HUDEP-2 (cell line): ENCODE measurements around the gene PMF1.
A peak's percentile ranks its signal among the peaks of the same experiment; 100 is the strongest.

Source experiments
- DNase-seq, 76 experiments: peaks; one replicate each; lab custom pipeline; 2025; ENCODE audit not compliant: unreplicated experiment in 76 of 76; lab: John Stamatoyannopoulos, UW

The PMF1 gene

DNA sequence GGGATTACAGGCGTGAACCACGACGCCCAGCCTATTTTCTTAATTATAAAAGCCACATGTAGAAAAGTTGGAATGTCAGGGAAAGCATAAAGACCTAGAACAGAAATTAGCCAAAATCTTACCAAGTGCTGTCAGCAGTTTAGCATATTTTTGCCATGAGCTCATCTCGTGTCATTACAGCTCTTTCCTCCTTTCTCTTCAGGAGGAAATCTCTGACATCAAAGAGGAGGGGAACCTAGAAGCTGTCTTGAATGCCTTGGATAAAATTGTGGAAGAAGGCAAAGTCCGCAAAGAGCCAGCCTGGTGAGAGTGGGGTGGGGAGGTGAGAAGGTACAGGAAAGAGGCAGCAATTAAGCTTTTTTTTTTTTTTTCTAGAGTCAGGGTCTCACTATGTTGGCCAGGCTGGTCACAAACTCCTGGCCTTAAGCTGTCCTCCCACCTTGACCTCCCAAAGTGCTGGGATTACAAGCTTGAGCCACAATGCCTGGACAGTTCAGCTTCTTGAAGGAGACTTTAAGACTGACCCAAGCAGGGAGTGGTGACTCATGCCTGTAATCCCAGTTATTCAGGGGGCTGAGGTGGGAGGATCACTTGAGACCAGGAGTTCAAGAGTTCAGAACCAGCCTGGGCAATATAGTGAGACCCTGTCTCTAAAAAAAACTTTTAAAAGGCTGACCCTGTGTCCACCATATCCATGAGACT, 20.8 kb downstream of the PMF1 start:
- no peak for DNase-seq

DNA sequence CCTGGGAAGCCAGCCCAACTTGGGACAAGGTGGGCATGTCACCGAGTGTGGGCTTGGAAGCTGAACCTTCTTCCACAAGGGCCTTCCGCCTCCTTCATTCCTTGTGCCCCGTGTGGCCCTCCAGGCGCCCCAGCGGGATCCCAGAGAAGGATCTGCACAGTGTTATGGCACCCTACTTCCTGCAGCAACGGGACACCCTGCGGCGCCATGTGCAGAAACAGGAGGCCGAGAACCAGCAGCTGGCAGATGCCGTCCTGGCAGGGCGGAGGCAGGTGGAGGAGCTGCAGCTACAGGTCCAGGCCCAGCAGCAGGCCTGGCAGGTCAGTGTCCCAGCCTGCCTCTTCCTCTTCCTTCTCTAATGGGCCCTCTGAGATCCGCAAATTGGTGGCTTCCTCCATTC, 23.4 kb downstream of the PMF1 start:
- no peak for DNase-seq

DNA sequence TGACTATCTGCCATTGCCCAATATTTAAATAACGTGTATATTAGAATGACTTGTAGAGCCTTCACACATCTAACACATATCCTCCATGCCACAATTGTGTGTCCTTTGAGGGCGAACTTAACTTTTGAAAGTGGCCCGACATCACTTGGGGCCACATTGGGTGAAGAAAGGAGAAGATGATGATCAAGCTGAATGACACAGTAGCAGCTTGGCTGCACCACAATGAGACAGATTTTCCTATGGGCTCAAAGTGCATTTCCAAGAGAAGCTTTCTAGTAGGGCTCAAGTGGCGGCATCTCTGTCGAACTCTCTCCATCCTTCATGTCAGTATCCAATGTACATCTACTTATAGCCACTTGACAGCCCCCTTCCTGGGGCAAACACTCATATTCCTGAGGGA, 25.4 kb downstream of the PMF1 start:
- DNase-seq: no peak

DNA sequence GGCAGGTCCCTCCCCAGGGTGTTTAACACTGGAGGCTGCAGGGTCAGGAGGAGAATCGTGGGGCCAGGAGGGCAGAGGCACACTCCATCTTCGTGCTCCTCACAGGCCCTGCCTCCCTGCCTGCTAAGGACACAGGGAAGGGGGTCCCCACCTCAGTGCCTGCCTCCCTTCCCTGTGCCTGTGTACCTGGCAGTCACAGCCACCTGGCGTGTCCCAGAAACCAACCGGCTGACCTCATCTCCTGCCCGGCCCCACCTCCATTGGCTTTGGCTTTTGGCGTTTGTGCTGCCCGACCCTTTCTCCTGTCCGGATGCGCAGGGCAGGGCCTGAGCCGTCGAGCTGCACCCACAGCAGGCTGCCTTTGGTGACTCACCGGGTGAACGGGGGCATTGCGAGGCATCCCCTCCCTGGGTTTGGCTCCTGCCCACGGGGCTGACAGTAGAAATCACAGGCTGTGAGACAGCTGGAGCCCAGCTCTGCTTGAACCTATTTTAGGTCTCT, 28.6 kb downstream of the PMF1 start:
- DNase-seq: no peak

DNA sequence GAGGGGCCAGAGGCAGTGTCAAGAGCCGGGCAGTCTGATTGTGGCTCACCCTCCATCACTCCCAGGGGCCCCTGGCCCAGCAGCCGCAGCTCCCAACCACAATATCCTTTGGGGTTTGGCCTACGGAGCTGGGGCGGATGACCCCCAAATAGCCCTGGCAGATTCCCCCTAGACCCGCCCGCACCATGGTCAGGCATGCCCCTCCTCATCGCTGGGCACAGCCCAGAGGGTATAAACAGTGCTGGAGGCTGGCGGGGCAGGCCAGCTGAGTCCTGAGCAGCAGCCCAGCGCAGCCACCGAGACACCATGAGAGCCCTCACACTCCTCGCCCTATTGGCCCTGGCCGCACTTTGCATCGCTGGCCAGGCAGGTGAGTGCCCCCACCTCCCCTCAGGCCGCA, 29.1 kb downstream of the PMF1 start, which contains the start of gene BGLAP:
Gene BGLAP (plus strand): TSS at position 259 of the 400 bp plus-strand sequence. CDS start 48 bp downstream, at position 307.
- no peak for DNase-seq

DNA sequence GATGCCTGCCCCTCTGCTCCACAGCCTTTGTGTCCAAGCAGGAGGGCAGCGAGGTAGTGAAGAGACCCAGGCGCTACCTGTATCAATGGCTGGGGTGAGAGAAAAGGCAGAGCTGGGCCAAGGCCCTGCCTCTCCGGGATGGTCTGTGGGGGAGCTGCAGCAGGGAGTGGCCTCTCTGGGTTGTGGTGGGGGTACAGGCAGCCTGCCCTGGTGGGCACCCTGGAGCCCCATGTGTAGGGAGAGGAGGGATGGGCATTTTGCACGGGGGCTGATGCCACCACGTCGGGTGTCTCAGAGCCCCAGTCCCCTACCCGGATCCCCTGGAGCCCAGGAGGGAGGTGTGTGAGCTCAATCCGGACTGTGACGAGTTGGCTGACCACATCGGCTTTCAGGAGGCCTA, 29.9 kb downstream of the PMF1 start:
- no peak for DNase-seq

DNA sequence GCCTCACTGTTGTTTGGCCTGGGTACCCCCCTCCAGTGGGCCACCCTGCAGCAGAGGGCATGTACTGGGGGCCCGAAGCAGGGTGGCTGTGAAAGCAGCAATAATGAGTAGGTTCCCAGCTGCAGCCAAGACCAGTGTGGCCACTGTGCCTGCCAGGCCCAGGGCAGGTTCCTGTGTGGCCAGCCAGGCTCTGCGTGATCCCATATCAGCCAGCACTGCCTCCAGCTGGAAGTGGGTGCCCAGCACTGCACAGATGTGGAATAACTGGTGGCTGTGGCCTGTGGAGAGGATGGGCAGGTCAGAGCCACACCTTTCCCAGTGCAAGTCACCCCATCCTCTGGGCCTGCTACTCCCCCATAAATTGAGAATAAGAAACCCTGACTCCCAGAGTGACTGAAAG, 31.3 kb downstream of the PMF1 start:
- DNase-seq: no peak

DNA sequence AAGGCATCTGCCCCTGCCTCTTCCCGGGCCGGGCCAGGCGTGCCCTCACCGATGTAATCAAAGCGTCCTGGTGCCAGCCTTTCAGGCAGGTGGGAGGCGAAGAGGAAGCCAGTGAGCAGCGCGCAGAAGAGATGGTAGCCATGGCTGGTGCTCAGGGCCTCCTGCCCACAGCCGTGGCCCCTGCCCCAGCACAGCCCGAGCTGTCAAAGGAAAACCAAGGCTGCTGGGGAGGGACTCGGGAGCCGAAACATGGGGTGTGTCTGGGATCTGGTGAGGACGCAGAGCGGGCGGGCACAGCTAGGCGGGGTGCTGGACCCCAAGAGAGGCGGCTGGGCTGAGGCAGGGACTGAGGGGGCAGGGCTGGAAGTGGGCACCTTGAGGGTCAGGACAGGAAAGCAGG, 31.9 kb downstream of the PMF1 start:
- no peak for DNase-seq

DNA sequence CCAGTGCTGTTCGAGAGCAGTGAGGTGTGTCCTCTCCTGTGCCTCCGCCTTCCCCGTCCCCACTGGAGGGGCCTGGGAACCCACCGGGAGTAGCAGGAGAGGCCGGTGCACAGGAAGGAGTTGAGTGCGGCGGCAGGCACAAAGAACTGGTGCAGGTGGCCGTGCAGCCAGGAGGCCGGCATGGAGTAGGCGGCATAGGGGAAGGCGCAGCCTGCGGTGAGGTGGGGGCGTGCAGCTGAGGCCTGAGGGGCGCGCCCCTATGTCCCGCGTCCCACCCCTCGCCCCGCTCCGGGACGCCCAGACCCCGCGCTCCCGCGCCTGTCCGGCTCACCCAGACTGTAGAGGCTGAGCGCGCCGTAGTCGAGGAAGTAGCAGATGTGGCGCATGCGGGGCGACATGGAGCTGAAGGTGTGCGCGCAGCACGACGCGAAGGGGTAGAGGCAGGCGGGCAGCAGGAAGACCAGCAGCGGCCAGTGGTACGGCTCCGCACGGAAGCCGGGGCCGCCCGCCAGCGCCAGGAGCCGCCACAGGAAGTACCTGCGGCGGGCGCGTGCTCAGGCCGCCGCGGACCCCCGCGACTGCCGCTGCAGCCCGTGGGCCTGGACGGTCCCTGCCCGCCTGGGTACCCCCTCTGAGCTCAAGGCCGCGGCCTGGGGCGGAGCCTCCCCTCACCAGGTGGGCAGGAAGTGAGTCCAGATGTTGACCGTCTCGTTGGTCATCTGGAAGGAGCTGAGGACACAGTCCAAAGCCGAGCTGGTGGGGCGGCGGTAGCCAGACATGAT, 32.8 kb downstream of the PMF1 start:
- DNase-seq: no peak

DNA sequence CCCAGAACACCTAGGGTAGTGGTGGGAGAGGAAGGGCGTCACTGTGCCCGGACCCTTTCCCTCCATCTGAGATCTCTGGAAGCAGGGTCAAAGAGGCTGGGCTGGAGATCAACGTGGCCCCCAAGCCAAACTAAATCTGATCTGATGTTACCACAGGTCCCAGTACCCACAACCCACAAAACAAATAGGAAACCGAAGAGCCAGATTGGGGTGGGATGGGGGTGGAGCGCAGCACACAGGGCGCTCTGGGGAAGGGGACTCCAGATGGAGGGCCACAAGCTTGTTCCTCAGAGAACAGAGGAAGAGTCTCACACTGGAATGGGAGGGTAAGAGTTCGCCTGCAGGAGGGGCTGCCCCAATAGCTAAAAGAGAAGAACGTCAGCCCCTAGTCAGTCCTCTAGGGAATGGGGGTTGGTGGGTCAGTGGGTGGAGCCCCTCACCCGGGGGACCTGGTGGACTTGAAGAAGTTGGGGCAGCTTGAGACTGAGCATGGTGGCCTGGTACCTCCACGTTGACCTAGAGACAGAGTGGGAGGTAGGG, 33.5 kb downstream of the PMF1 start:
- DNase-seq: no peak

DNA sequence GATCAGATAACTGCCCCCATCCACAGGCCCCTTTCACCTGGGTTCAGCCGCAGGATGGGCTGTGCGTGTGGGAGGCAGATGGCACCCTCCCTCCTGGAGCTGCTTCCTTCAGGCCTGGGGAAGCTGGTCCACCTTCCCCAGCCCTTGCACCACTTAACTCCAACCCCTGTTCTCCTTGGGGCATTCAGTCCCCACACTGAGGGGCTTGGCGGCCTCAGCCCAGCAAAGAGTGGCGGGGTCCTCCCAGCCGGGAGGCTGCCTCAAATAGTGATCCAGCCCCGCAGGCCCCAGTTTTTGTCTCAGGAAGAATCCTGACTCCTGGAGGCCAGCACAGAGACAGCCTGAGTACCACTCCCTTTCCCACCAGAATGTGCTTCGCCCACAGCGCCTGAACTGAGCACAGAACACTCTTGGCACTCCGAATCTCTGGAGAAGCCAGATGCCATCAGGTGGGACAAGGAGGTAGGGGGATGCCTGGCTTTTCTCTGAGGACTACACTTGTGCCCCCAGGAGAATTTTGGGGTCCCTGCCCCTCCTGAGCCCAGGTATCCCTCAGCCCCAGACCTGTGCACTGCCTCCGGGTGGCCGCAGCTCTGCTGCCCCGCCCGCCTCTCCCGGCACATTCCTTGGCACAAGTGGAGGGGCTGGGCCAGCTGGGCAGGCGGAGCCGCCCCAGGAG, 34.1 kb downstream of the PMF1 start:
- peak in 7 of 76 experiments; percentile 8 to 34 (median 15) for DNase-seq

DNA sequence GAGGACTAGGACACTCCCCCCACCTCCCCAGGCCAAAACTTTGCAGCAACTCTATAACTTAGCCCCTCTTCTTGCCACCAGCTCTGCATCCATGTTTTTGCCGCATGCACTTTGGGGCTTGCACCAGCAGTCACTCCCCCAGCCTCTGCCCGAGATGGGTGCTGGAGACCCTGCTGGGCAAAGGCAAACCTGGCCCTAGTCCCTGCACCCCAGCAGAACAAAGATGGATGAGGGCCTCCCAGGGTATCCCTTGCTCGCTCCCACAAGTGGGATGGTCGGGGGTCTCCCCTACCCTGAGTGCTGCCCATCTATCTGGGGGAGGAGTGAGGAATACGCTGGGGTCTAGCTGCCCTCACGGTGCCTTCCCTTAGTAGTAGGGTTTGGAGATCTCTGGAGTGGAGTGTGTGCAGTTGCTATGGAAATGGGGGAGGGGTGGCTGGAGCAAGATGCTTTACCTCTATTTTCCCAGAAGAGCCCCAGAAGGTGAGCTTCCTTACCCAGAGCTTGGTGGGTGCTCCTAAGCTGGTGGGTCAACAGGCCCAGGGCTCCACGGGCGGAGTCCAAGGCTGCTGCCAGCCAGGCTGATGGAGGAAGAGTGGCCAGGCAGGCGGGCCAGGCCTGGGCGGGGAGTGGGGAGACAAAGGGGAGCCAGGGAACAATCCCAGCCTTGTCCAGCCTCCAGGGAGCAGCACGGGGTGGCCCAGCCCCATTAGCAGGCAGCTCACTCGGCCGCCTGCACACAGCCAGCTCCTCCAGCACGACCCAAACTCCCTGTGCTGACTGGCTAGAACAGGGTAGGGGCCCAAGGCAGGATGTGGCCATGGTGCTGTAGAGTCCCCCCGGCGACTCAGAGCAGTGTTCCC, 34.9 kb downstream of the PMF1 start, which contains the start of gene PAQR6:
Gene PAQR6 (minus strand): TSS at position 597 of the 863 bp plus-strand sequence. CDS start 1,325 bp downstream, outside the sequence.
- peak in 1 of 76 experiments; percentile 9 for DNase-seq

DNA sequence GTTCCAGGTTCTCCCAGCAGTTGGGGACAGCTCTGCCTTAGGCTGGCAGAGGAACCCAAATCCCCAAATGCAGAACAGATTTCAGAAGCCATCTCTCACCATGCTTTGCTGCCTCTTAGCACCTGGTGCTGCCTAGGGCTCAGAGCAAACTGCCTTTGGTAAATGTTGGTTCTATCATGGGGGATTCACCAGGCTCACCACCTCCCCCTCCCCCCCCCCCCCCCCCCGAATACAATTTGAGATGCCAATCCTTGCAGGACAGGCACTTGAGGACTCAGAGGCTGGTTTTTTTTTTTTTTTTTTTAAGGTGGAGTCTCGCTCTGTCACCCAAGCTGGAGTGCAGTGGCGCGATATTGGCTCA, 35.5 kb downstream of the PMF1 start:
- DNase-seq: no peak

DNA sequence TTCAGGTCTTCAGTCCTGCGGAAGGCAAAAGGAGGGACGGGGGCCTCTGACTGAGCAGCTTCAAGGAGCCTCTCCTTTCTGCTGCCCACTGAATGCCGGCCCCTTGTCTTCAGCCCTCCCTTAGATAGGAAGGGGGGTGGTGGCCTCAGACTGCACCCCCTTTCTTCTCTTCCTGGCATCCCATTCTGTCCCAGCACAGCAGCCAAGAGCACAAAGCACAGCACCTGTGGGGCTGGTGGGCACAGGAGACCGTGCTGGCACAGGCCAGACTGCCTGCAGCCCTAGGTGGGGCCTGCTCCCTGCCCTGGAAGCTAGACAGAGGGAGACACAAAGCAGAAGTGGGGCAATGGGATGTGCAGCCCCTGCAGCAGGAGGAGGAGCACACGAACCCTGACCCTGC, 36.8 kb downstream of the PMF1 start:
- DNase-seq: no peak

DNA sequence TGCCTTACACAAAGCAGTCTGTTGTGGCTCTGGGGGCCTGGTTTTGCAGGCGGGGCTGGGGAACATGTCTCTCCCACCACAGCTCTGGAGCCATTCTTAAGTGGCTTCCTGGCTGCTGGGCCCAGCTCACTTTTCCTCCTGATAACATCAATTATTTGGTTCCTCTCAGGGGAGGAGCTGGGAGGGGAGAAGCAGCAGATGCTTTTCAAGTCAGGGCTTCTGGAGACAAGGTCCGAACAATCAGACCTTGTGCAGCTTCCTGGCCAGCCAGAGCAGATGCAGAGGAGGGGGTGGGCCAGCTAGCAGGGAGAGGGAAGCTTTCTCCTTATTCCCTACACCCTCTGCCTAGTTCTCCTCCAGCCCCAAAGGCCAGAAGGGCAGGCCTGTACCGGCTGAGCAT, 38.7 kb downstream of the PMF1 start:
- peak in 1 of 76 experiments; percentile 31 for DNase-seq

DNA sequence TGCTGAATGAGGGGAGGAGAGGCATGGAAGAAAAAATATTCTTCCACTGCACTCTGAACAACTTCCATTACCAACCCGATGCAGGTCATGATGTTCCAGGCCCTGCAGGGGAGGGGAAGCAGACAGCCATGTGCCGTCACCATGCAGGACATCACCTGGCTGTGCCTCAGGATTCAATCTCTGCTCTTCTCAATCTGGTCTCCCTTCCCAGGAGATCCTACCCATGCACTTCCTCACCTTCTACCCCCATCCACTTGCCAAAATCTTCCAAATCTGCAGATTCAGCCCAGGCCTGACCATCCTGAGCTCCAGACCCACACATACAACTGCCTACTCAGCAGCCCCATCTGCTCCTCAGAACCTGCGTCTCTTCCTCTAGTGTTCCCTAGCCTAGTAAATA, 40.8 kb downstream of the PMF1 start:
- no peak for DNase-seq

DNA sequence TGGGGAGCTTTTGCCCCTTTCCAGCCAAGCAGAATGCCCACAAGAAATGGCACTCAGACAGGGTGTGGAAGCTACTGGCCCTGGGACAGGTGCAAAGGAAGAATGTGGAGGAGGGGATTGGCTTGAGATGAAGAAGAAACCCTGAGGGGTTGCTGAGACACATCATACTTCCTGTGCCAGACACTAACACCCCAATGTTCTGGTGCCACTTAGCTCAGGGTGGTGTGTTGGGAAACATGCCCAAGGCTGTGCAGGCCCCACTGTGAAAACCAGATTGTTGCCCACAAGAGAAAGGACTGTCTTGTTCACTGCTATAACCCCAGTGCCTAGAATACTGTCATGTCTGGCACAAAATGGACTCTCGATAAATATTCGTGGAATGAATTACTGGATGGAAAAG, 44.9 kb downstream of the PMF1 start:
- no peak for DNase-seq

DNA sequence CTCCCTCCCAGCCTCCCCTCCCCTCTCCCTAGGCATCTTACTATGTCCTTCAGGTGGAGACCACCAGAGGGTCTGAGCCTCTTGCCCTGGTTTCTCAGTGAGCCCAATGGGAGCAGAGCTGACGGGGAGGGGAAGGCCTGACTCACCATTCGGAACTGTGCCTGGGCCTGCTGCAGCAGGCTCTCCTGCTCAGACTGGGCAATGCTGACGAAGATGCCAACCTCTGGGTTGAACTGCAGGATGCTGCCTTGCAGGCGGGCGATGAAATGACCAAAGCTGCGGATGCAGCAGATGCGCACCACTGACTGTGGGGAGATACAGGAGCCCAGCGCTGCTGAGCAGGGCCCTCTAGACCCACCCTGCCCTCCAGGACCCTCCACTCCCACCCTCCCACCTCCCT, 46.1 kb downstream of the PMF1 start:
- DNase-seq: no peak

DNA sequence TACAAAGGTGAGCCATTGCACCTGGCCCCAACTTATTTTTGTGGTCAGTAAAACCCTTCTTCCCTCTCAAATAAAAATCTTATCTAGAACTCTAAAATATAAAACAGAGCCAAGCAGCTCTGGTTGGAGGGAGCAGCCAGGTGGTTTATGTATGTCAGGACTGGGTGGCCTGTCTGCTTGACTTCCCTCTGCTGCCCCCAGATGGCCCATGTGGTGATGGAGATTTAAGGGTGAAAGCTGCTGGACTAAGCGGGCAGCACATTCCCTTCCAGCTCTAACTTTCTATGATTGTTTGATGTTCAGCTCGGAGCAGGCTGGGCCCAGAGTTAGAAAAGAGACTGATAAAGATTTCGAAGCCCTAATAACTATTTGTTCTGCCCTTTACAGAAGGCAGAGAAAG, 47.0 kb downstream of the PMF1 start:
- peak in 11 of 76 experiments; percentile 4 to 29 (median 13) for DNase-seq

DNA sequence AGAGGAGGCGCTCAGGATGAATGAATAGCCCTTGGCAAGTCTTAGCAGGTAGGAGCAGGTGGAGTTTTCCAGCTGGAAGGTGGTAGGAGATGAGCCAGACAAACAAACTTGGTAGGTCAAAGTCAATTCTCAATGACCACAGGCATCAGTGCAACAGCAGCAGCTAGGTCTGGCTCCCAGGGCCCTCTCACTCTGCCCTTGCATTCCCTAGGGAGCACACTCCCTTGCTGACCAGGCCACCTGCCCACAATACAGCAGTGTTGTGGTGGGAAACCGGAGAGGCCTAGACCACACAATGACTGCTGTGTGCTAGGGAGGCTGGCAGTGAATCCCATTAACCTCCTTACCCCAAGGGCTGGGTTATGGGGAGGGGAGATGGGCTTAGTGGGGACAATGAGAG, 48.1 kb downstream of the PMF1 start:
- DNase-seq: no peak
